ENCODE results near the gene NMT1.
A peak's percentile ranks its signal among the peaks of the same experiment; 100 is the strongest.

Gene NMT1

DNA sequence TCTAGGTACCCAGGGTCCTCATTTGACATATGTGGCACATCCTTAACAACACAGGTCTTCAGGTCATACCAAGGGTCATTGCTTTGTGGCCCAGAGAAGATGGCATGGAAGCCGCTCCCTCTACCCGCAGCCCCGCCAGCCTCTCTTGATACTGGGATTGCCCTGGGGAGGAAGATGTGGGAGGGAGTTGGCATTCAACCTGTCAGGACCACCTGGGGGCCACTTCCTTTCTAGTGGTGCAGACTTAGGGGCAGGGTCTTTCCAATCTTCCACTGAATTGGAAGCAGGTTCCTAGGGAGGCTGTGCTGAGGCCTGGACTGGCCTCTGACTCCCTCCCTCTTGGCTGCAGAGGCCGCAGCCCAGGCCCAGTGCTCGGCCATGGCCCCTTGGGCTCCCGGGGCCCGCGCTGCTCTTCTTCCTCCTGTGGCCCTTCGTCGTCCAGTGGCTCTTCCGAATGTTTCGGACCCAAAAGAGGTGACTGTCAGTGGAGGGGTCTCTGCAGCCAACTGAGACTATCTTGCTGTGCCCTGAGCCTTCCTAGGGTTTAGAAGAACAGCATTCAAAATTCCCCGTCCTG, 82.1 kb downstream of the NMT1 start:
- Histone ChIP-seq H3K36me3 (ENCODE audit: insufficient read depth, low read length) (no peaks in the 10 kb centered on the region), H3K9ac (ENCODE audit: low read depth, low read length) (no peak overlapping the region), H3K27ac (ENCODE audit: low read depth, low read length) (peak overlapping the region; percentile 62; the same call in 1 of the 2 replicates), H3K9me3 (ENCODE audit: insufficient read depth, low read depth, low read length) (no peaks in the 10 kb centered on the region), H3K4me1 (ENCODE audit: insufficient read depth, low read length) (peaks cover 16% of the 10 kb centered on the region), H3K27me3 (ENCODE audit: insufficient read depth, low read length) (no peaks in the 10 kb centered on the region), H3K4me3 (ENCODE audit: low read length) (peak overlapping the region; percentile 65)
- WGBS, result 45% methylated on average over 13 of the region's 13 CpGs

DNA sequence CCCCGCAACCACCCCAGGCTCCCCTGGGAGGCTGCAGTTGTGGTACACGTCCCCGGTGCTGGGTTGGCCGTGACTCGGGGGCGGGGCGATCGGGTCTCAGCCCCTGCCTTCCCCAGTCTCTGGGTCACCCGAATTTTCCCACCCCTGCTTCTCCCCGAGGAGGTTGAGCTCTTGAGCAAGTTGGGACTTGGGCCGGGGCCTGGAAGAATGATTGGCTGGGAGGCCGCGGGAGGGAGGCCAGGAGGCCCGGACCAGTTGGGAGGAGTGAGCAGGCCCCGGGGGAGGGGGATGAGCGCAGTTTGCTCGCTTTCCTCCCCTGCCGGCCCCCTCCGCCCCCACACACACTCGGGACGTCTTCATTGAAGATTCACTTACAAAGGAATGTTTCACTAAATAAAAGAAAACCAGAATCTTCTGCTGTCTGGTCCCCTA, 82.7 kb downstream of the NMT1 start:
- Histone ChIP-seq H3K27ac (ENCODE audit: low read depth, low read length) (peak overlapping the region; percentile 62; the same call in 1 of the 2 replicates), H3K4me1 (ENCODE audit: insufficient read depth, low read length) (peaks cover 16% of the 10 kb centered on the region), H3K36me3 (ENCODE audit: insufficient read depth, low read length) (no peaks in the 10 kb centered on the region), H3K4me3 (ENCODE audit: low read length) (peak overlapping the region; percentile 65), H3K9ac (ENCODE audit: low read depth, low read length) (peak overlapping the region; percentile 43), H3K27me3 (ENCODE audit: insufficient read depth, low read length) (no peaks in the 10 kb centered on the region), H3K9me3 (ENCODE audit: insufficient read depth, low read depth, low read length) (no peaks in the 10 kb centered on the region)
- 4% methylated on average over 19 of the region's 21 CpGs for WGBS

DNA sequence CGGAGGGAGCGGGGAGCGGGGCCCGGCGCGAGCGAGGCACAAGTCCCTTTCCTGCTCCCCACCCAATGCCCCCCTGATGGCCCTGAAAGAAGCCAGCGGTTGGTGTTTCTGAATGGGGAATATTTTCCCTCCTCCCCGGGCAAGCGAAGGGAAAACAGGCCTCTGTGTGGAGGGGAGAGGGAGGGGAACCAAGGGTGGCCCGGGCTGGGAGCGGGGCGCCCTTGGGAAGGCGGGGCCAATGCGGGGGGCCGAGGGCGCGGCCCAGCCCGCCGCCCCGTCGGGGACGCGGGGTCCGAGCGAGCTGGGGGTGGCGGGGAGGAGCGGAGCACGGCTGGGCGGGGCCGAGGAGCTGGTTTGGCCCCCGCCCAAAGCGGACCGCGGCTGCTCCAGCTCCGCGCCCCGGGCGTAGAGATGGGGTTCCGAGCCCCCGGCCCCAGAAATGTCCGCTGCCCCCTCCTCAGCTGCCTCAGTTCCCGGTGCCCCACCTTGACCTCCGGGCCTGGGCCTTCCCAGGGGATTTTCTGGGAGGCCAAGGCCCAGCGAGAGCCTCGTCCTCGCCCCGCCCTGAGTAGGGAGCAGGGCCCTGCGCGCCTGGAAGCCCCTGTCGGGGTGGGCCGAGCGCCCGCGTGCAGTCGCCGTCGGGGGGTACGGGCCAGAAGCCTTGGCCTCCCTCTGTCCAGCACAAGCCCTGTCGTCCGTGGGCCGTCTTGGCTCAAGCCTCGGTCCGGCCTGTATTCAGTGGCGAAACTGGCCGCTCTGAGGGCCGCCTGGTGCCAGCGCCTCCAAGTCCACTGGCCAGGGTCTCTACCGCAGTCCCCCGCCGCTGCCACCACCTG, 83.3 kb downstream of the NMT1 start:
- Histone ChIP-seq H3K27ac (ENCODE audit: low read depth, low read length) (peak overlapping the region; percentile 62; the same call in 1 of the 2 replicates), H3K9me3 (ENCODE audit: insufficient read depth, low read depth, low read length) (no peaks in the 10 kb centered on the region), H3K4me1 (ENCODE audit: insufficient read depth, low read length) (peaks cover 16% of the 10 kb centered on the region), H3K27me3 (ENCODE audit: insufficient read depth, low read length) (no peaks in the 10 kb centered on the region), H3K36me3 (ENCODE audit: insufficient read depth, low read length) (no peaks in the 10 kb centered on the region), H3K4me3 (ENCODE audit: low read length) (peak overlapping the region; percentile 65), H3K9ac (ENCODE audit: low read depth, low read length) (peak overlapping the region; percentile 43)
- 19% methylated on average over 71 of the region's 71 CpGs for WGBS

DNA sequence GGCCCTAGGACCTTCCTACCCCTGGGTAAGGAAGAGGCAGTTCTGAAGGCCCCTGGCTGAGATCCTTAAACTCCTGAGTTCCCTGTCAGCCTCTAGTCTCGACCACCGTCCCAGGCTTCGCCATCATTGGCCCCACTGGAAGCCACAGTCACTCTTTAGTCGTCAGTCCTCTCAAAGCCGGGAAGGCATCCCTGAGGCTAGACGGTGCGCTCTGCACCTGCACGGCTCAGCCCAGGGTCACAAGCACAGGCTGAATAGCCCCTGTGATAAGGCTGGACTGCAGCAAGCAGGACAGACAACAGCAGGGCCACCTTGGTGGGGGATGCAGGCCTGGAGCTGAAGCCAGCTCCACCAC, 83.9 kb downstream of the NMT1 start:
- Histone ChIP-seq H3K27ac (ENCODE audit: low read depth, low read length) (no peak overlapping the region), H3K9ac (ENCODE audit: low read depth, low read length) (peak overlapping the region; percentile 35; the same call in 1 of the 2 replicates), H3K4me3 (ENCODE audit: low read length) (peak overlapping the region; percentile 65), H3K27me3 (ENCODE audit: insufficient read depth, low read length) (no peaks in the 10 kb centered on the region), H3K4me1 (ENCODE audit: insufficient read depth, low read length) (peaks cover 16% of the 10 kb centered on the region), H3K9me3 (ENCODE audit: insufficient read depth, low read depth, low read length) (no peaks in the 10 kb centered on the region), H3K36me3 (ENCODE audit: insufficient read depth, low read length) (no peaks in the 10 kb centered on the region)
- WGBS, result 77% methylated on average over 8 of the region's 8 CpGs

DNA sequence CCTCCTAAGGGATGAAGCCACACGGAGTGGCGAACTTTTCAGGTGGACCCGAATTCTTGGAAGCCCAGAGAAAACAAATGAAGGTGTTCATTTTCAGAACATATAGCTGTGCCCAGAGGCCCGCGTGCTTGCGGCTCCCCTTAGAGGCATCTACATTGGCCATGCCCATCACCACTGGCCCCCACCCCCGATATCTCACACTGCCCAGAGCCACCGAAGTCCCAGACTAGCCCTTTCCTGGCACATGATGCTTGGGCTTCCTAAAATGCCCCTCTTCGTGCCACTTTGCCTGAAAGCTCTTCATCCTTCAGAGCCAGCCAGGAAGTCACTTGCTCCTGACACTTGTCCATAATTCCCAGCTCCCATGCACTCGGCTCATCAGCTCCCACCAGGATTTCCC, 85.0 kb downstream of the NMT1 start:
- WGBS, result 93% methylated on average over 10 of the region's 10 CpGs
- Histone ChIP-seq H3K4me3 (ENCODE audit: low read length) (no peak overlapping the region), H3K4me1 (ENCODE audit: insufficient read depth, low read length) (peaks cover 24% of the 10 kb centered on the region), H3K9me3 (ENCODE audit: insufficient read depth, low read depth, low read length) (no peaks in the 10 kb centered on the region), H3K36me3 (ENCODE audit: insufficient read depth, low read length) (no peaks in the 10 kb centered on the region), H3K27ac (ENCODE audit: low read depth, low read length) (no peak overlapping the region), H3K9ac (ENCODE audit: low read depth, low read length) (no peak overlapping the region), H3K27me3 (ENCODE audit: insufficient read depth, low read length) (no peaks in the 10 kb centered on the region)

DNA sequence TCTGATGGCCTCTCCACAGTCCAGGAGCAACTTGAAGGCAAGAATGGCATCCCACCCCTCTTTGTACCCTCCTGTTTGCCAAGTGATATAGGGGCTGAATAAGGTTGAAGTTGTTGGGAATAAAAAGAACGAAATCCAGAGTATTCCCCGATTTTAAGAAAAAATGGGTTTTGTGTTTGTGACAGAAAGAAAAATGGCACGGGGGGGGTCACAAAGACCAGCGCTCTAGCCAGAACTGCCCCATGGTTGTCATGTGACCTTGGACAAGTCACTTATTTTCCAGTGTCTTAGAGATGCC, 85.4 kb downstream of the NMT1 start:
- 90% methylated on average over 4 of the region's 4 CpGs for WGBS
- Histone ChIP-seq H3K9me3 (ENCODE audit: insufficient read depth, low read depth, low read length) (no peaks in the 10 kb centered on the region), H3K4me3 (ENCODE audit: low read length) (peak overlapping the region; percentile 82; the same call in 1 of the 2 replicates), H3K27me3 (ENCODE audit: insufficient read depth, low read length) (no peaks in the 10 kb centered on the region), H3K27ac (ENCODE audit: low read depth, low read length) (no peak overlapping the region), H3K4me1 (ENCODE audit: insufficient read depth, low read length) (peaks cover 28% of the 10 kb centered on the region), H3K36me3 (ENCODE audit: insufficient read depth, low read length) (no peaks in the 10 kb centered on the region), H3K9ac (ENCODE audit: low read depth, low read length) (no peak overlapping the region; the same call in 1 of the 2 replicates)

DNA sequence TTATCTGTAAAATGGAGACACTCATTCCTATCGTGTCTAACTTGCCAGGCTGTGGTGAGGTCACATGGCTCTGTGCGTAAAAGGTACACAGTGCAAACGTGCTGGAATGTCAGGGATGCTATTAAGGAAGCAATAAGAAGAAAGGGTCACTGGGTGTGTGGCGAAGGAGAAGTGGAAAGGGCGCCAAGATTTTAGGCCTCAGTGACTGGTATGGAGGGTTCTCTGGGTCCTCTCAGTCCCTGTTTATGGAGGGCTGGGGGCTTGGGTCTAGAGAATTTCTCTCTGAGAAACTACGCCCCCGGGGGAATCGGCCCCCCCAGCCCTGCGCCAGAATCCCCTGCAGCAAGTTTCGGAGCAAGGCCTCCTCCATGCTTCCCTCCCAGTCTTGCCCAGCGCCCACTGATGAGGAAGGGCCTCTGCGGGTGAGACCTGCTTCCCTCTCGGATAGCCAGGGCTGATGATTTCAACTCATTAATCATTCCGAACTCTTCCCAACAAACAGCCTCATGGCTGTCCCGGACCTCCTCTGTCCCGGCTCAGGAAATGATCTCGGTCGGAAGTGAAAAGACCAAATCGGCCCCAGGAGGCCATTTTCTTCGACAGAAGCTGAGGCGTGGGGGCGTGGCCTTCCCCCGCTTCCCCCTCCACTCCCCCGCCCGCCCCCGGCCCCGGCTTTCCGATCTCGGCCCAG, 85.9 kb downstream of the NMT1 start:
- 23% methylated on average over 29 of the region's 29 CpGs for WGBS
- peak overlapping the region; percentile 98 for H3K9ac ChIP-seq (ENCODE audit: low read depth, low read length)
- H3K27me3 ChIP-seq (ENCODE audit: insufficient read depth, low read length), result no peaks in the 10 kb centered on the region
- peak overlapping the region; percentile 82 for H3K4me3 ChIP-seq (ENCODE audit: low read length)
- H3K36me3 ChIP-seq (ENCODE audit: insufficient read depth, low read length), result no peaks in the 10 kb centered on the region
- peak overlapping the region; percentile 98 for H3K27ac ChIP-seq (ENCODE audit: low read depth, low read length)
- H3K4me1 ChIP-seq (ENCODE audit: insufficient read depth, low read length), result peaks cover 28% of the 10 kb centered on the region
- no peaks in the 10 kb centered on the region for H3K9me3 ChIP-seq (ENCODE audit: insufficient read depth, low read depth, low read length)

DNA sequence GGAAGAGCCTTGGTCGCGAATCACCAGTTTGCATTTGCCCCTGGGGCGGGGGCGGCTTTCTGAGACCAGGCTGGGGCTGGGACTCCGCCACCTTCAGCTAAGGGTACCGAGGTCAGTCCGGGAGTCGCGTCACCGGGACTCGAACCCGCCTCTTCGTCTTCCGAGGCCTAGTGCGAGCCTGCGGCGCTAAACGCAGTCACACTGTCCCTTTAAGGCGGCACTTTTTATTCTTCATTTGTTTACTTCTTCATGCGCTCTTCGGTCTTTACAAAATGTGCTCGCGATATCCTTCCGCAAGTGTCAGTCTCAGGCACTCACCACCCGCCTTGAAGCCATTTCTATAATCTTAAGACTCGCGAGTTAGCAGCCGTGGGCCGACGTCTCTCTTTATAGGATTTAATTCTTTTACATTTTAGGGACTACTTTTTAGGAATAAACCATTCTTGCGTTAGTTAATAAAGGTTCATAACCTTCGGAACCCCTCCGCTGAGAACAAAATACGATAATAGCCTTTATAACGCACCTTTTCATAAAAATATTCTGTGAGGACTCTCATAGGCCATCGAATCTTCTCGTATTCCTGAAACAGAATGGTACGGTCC, 86.6 kb downstream of the NMT1 start:
- Histone ChIP-seq H3K27ac (ENCODE audit: low read depth, low read length) (peak overlapping the region; percentile 98), H3K36me3 (ENCODE audit: insufficient read depth, low read length) (no peaks in the 10 kb centered on the region), H3K4me3 (ENCODE audit: low read length) (peak overlapping the region; percentile 82), H3K27me3 (ENCODE audit: insufficient read depth, low read length) (no peaks in the 10 kb centered on the region), H3K4me1 (ENCODE audit: insufficient read depth, low read length) (peaks cover 28% of the 10 kb centered on the region), H3K9ac (ENCODE audit: low read depth, low read length) (peak overlapping the region; percentile 98), H3K9me3 (ENCODE audit: insufficient read depth, low read depth, low read length) (no peaks in the 10 kb centered on the region)
- 0% methylated on average over 36 of the region's 38 CpGs for WGBS

DNA sequence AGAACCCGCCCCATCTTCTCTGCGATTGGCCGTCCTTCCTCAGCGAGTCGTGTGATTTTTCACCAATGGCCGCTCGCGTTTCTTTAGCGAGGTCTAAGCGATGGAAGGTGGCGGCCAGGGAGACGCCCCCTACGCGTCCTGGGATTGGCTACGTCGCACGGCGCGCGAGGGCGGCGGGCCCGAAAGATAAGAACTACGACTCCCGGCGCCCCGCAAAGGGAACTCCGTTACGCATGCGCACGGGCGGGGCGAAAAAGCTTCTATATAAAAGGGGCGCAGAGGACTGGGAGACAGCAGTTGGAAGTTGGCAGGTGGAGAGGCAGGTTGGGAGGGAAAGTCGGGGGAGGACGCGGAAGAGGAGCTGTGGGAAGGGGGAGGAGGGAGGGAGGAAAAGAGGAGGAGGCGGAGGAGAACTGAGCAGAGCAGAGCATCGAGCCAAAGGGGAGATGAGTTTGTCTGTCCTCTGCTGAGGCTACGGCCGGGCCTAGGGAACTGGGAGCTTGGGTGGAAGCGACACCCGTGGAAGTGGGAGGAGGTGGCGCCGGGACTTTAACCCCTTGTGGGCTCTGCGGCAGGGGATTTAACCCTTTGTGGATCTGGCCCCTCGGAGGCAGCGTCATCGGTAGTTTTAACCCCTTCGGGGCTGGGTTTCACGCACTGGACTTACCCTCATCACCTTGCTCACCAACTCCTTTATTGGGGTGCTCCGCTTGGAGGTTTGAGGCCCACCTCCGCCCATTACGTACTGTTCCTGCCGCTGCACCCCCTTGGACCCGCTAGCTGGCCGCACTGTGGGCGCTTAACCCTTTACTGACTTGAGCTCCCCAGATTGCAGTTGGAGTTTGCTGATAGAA, 87.3 kb downstream of the NMT1 start, which contains the start of gene HEXIM1:
Gene HEXIM1 (plus strand): TSS at position 293 of the 854 bp plus-strand sequence. CDS start 716 bp downstream, outside the sequence.
- H3K4me3 ChIP-seq (ENCODE audit: low read length), result peak within 1 kb of the TSS; percentile 84
- H3K27ac ChIP-seq (ENCODE audit: low read depth, low read length), result peak within 1 kb of the TSS; percentile 98
- no peaks in the 10 kb centered on the region for H3K27me3 ChIP-seq (ENCODE audit: insufficient read depth, low read length)
- WGBS, result under 1% methylated on average over 58 of the region's 58 CpGs
- no peaks in the 10 kb centered on the region for H3K36me3 ChIP-seq (ENCODE audit: insufficient read depth, low read length)
- peak within 1 kb of the TSS; percentile 98 for H3K9ac ChIP-seq (ENCODE audit: low read depth, low read length)
- peaks cover 23% of the 10 kb centered on the region for H3K4me1 ChIP-seq (ENCODE audit: insufficient read depth, low read length)
- H3K9me3 ChIP-seq (ENCODE audit: insufficient read depth, low read depth, low read length), result no peaks in the 10 kb centered on the region

DNA sequence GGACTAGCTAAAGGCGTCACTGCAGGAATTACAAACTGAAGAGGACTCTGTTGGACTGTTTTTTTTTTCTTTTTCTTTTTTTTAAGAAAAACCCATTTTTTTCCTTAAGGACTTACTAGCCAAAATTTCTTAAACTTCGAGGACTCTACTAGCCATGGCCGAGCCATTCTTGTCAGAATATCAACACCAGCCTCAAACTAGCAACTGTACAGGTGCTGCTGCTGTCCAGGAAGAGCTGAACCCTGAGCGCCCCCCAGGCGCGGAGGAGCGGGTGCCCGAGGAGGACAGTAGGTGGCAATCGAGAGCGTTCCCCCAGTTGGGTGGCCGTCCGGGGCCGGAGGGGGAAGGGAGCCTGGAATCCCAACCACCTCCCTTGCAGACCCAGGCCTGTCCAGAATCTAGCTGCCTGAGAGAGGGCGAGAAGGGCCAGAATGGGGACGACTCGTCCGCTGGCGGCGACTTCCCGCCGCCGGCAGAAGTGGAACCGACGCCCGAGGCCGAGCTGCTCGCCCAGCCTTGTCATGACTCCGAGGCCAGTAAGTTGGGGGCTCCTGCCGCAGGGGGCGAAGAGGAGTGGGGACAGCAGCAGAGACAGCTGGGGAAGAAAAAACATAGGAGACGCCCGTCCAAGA, 88.0 kb downstream of the NMT1 start:
- WGBS, result under 1% methylated on average over 32 of the region's 32 CpGs
- H3K9me3 ChIP-seq (ENCODE audit: insufficient read depth, low read depth, low read length), result no peaks in the 10 kb centered on the region
- peak overlapping the region; percentile 84 for H3K4me3 ChIP-seq (ENCODE audit: low read length)
- H3K27ac ChIP-seq (ENCODE audit: low read depth, low read length), result peak overlapping the region; percentile 48; the same call in 1 of the 2 replicates
- peaks cover 22% of the 10 kb centered on the region for H3K4me1 ChIP-seq (ENCODE audit: insufficient read depth, low read length)
- no peaks in the 10 kb centered on the region for H3K36me3 ChIP-seq (ENCODE audit: insufficient read depth, low read length)
- H3K9ac ChIP-seq (ENCODE audit: low read depth, low read length), result peak overlapping the region; percentile 64
- H3K27me3 ChIP-seq (ENCODE audit: insufficient read depth, low read length), result no peaks in the 10 kb centered on the region

All from HUES64 (cell line).